Measurements from ENCODE around the gene TRIM4. TPM values are rescaled to one million over a fixed set of nuclear protein-coding genes. Genes with fewer than 3 reads are reported as not detected.
A peak's percentile ranks its signal among the peaks of the same experiment; 100 is the strongest.

Gene TRIM4
- polyA plus RNA-seq, 3 donors = 10.8 to 17.9 (median 12.5) TPM

GRCh38 chr7:99944497-99945070, 25.3 kb upstream of the TRIM4 start:
- H3K27ac ChIP-seq (ENCODE audit: low read depth in 1 of 2, low read length in 2 of 2) = no peak overlapping the region
- H2AFZ ChIP-seq (ENCODE audit: insufficient read depth, low read depth, low read length, poor library complexity, severe bottlenecking) = peak overlapping the region; percentile 71
- H3K9me3 Mint-ChIP-seq = peaks cover 0 to 16% (median 3%) of the 10 kb centered on the region in 7 donors
- 40% methylated on average over 1 of the region's 4 CpGs for WGBS (ENCODE audit: insufficient coverage)
- peaks cover 0 to 13% of the 10 kb centered on the region in 2 donors for H3K27me3 ChIP-seq (ENCODE audit: control insufficient read depth in 2 of 2, insufficient read depth in 2 of 2, low read length in 2 of 2)
- no peak overlapping the region for H3K9ac ChIP-seq (ENCODE audit: insufficient read depth, low read length, poor library complexity, severe bottlenecking)
- no peak overlapping the region for H3K4me2 ChIP-seq (replicated peaks; ENCODE audit: extremely low read depth, low read length, poor library complexity, severe bottlenecking)
- no peaks in the 10 kb centered on the region for H3K36me3 Mint-ChIP-seq
- H3K36me3 ChIP-seq (replicated peaks in 1 of 2; ENCODE audit: control insufficient read depth in 1 of 2, insufficient read depth in 2 of 2, low read length in 2 of 2) = no peaks in the 10 kb centered on the region
- TF ChIP-seq CTCF (IDR thresholded peaks at IDR 0.05) = no peak
- peaks cover 0 to under 1% of the 10 kb centered on the region in 2 donors for H3K9me3 ChIP-seq (replicated peaks in 1 of 2; ENCODE audit: control insufficient read depth in 1 of 2, insufficient read depth in 1 of 2, low read length in 2 of 2)
- intact Hi-C loops (cut with micrococcal nuclease) = no loop called here
- H3K27me3 Mint-ChIP-seq (ENCODE audit: low read depth in 3 of 3) = peaks cover 5 to 24% (median 15%) of the 10 kb centered on the region in 3 donors
- no peak overlapping the region for H3K4me3 Mint-ChIP-seq
- H3K27ac Mint-ChIP-seq = peak overlapping the region in 1 of 7 donors; percentile 12
- no peak for DNase-seq
- H3K4me1 Mint-ChIP-seq = peaks cover 21% of the 10 kb centered on the region
- H3K4me3 ChIP-seq (replicated peaks in 1 of 3; ENCODE audit: low read depth in 2 of 3, low read length in 3 of 3) = peak overlapping the region in 1 of 3 experiments; percentile 36
- H4K20me1 ChIP-seq (ENCODE audit: insufficient read depth, low read length) = no peaks in the 10 kb centered on the region
- H3K4me1 ChIP-seq (ENCODE audit: control insufficient read depth in 1 of 2, insufficient read depth in 2 of 2, low read length in 2 of 2) = peaks cover 7 to 13% of the 10 kb centered on the region in 2 donors
- H3K79me2 ChIP-seq (ENCODE audit: insufficient read depth, low read length) = no peaks in the 10 kb centered on the region

GRCh38 chr7:99943641-99944496, 24.5 kb upstream of the TRIM4 start:
- H3K4me3 ChIP-seq (replicated peaks in 1 of 3; ENCODE audit: low read depth in 2 of 3, low read length in 3 of 3) = peak overlapping the region in 1 of 3 experiments; percentile 36

More at GRCh38 chr7:99943641-99944496, 24.5 kb upstream of the TRIM4 start:
- Histone ChIP-seq H4K20me1 (ENCODE audit: insufficient read depth, low read length) (no peaks in the 10 kb centered on the region), H3K27ac (ENCODE audit: low read depth in 1 of 2, low read length in 2 of 2) (no peak overlapping the region), H3K9ac (ENCODE audit: insufficient read depth, low read length, poor library complexity, severe bottlenecking) (no peak overlapping the region), H3K4me2 (replicated peaks; ENCODE audit: extremely low read depth, low read length, poor library complexity, severe bottlenecking) (peak overlapping the region; percentile 22), H3K79me2 (ENCODE audit: insufficient read depth, low read length) (no peaks in the 10 kb centered on the region), H3K36me3 (replicated peaks in 1 of 2; ENCODE audit: control insufficient read depth in 1 of 2, insufficient read depth in 2 of 2, low read length in 2 of 2) (no peaks in the 10 kb centered on the region), H3K9me3 (replicated peaks in 1 of 2; ENCODE audit: control insufficient read depth in 1 of 2, insufficient read depth in 1 of 2, low read length in 2 of 2) (peaks cover 0 to 8% of the 10 kb centered on the region in 2 donors), H3K27me3 (ENCODE audit: control insufficient read depth in 2 of 2, insufficient read depth in 2 of 2, low read length in 2 of 2) (peaks cover 0 to 13% of the 10 kb centered on the region in 2 donors), H2AFZ (ENCODE audit: insufficient read depth, low read depth, low read length, poor library complexity, severe bottlenecking) (peak overlapping the region; percentile 71), H3K4me1 (ENCODE audit: control insufficient read depth in 1 of 2, insufficient read depth in 2 of 2, low read length in 2 of 2) (peaks cover 7 to 13% of the 10 kb centered on the region in 2 donors)
- Mint-ChIP-seq H3K4me3 (peak overlapping the region in 1 of 2 donors; percentile 49), H3K36me3 (no peaks in the 10 kb centered on the region), H3K27me3 (ENCODE audit: low read depth in 3 of 3) (peaks cover 5 to 24% (median 18%) of the 10 kb centered on the region in 3 donors), H3K9me3 (peaks cover 5 to 22% (median 6%) of the 10 kb centered on the region in 7 donors), H3K27ac (peak overlapping the region in 2 of 7 donors; percentile 1 to 71), H3K4me1 (peaks cover 20% of the 10 kb centered on the region)
- WGBS (ENCODE audit: insufficient coverage) = 11% methylated on average over 7 of the region's 14 CpGs
- no peak for TF ChIP-seq CTCF (IDR thresholded peaks at IDR 0.05)
- DNase-seq = peak in 1 of 3 donors; percentile 11
- intact Hi-C loops (cut with micrococcal nuclease) = no loop called here
